Keratinocyte (primary cell): ENCODE data around the gene ARHGAP18. TPM values are rescaled to one million over a fixed set of nuclear protein-coding genes. Genes with fewer than 3 reads are reported as not detected.

Source experiments
- DNase-seq: peaks from one replicate; pipeline ENCODE4 v3.0.0-alpha.2; 2011; ENCODE audit warnings: low read depth, missing footprints, low spot score
- FAIRE-seq: peaks from 2 replicates; lab custom pipeline; 2011; peaks lifted over from hg19 to GRCh38; lab: Jason Lieb, UNC
- H2AFZ ChIP-seq: 2 replicates; pipeline ENCODE4 v1.6.0; 2012; ENCODE audit warnings: low read length, control low read depth, inconsistent platforms; ENCODE audit not compliant: control insufficient read depth
- H3K27ac ChIP-seq: 2 replicates; pipeline ENCODE4 v1.5.1; 2011; ENCODE audit warnings: low read length; ENCODE audit not compliant: control insufficient read depth, insufficient read depth
- H3K27me3 ChIP-seq: 3 replicates; pipeline ENCODE4 v1.6.0; 2011; ENCODE audit warnings: low read length; ENCODE audit not compliant: control insufficient read depth, insufficient read depth; ENCODE audit errors: extremely low read depth
- H3K36me3 ChIP-seq, 2 experiments: 2 replicates in 1 of 2; 3 replicates in 1 of 2; pipeline ENCODE4 v1.5.1; 2011; ENCODE audit warnings: low read length in 2 of 2, mild to moderate bottlenecking in 1 of 2; ENCODE audit not compliant: control insufficient read depth in 2 of 2, insufficient read depth in 2 of 2; ENCODE audit errors: extremely low read depth in 1 of 2
- H3K4me1 ChIP-seq: 3 replicates; pipeline ENCODE4 v1.5.1; 2011; ENCODE audit warnings: low read length; ENCODE audit not compliant: control insufficient read depth, insufficient read depth; ENCODE audit errors: extremely low read depth
- H3K4me2 ChIP-seq: 3 replicates; pipeline ENCODE4 v1.6.0; 2011; ENCODE audit warnings: low read depth, low read length; ENCODE audit not compliant: control insufficient read depth, insufficient read depth; ENCODE audit errors: extremely low read depth
- H3K4me3 ChIP-seq, 3 experiments: fragments of 200-600 bp in 1 of 3; sonication (generic) in 1 of 3; 2 replicates in 2 of 3; 3 replicates in 1 of 3; pipeline ENCODE4 v1.5.1; 2011 to 2016; ENCODE audit warnings: low read length in 3 of 3, mild to moderate bottlenecking in 3 of 3, control low read depth in 2 of 3, inconsistent platforms in 1 of 3, low read depth in 1 of 3, mixed read lengths in 1 of 3, mixed run types in 1 of 3, moderate library complexity in 1 of 3; ENCODE audit not compliant: control insufficient read depth in 2 of 3, insufficient read depth in 2 of 3; ENCODE audit errors: extremely low read depth in 1 of 3
- H3K79me2 ChIP-seq: 2 replicates; pipeline ENCODE4 v1.6.0; 2012; ENCODE audit warnings: low read length; ENCODE audit not compliant: control insufficient read depth, insufficient read depth
- H3K9ac ChIP-seq: 3 replicates; pipeline ENCODE4 v1.6.0; 2011; ENCODE audit warnings: low read length; ENCODE audit not compliant: control insufficient read depth, insufficient read depth; ENCODE audit errors: extremely low read depth
- H3K9me1 ChIP-seq: 3 replicates; pipeline ENCODE4 v1.6.0; 2011; ENCODE audit warnings: low read length; ENCODE audit not compliant: control insufficient read depth, insufficient read depth; ENCODE audit errors: extremely low read depth
- H3K9me3 ChIP-seq: 2 replicates; pipeline ENCODE4 v1.5.1; 2012; ENCODE audit warnings: low read depth, low read length; ENCODE audit not compliant: control insufficient read depth
- H4K20me1 ChIP-seq: 3 replicates; pipeline ENCODE4 v1.6.0; 2011; ENCODE audit warnings: low read length; ENCODE audit not compliant: control insufficient read depth, insufficient read depth; ENCODE audit errors: extremely low read depth
- EZH2 ChIP-seq: IDR thresholded peaks from one replicate; pipeline ENCODE4 v1.6.1; 2012; ENCODE audit warnings: inconsistent platforms, mild to moderate bottlenecking, low read length, moderate library complexity
- dilution Hi-C: fragments of 300-500 bp; cut with MboI; formaldehyde crosslinking; loops from one replicate; pipeline ENCODE4 v1.7.0; 2020; ENCODE audit warnings: low sequenced_read_pairs; ENCODE audit not compliant: extremely low pct_ligation_motif_present
- polyA plus RNA-seq, 5 experiments: library from polyadenylated mRNA; depleted of rRNA in 3 of 5; stranded (reverse) in 3 of 5; stranded (forward) in 1 of 5; unstranded in 1 of 5; fragments of >200 nt; gene quantifications; 1 replicate in 1 of 5; 2 replicates in 3 of 5; 3 replicates in 1 of 5; pipeline versions ENCODE4 v1.2.1 to v1.2.3, GENCODE V29; 2011 to 2012; ENCODE audit warnings: missing spikeins in 2 of 5, low read depth in 1 of 5, low replicate concordance in 1 of 5
- TF ChIP-seq, protein P1 (sequence below), 3 experiments: IDR thresholded peaks in 1 of 3; conservative IDR thresholded peaks in 1 of 3; optimal IDR thresholded peaks in 1 of 3; 2 replicates in 2 of 3; 3 replicates in 1 of 3; pipeline versions ENCODE3 to v1.5.1; 2011; ENCODE audit warnings: low read length in 3 of 3, mild to moderate bottlenecking in 3 of 3, moderate library complexity in 2 of 3, control low read depth in 1 of 3, inconsistent platforms in 1 of 3; ENCODE audit not compliant: insufficient read depth in 2 of 3; ENCODE audit errors: extremely low read depth in 1 of 3

ARHGAP18 gene
- polyA plus RNA-seq, 1 donor (not counting 4 experiments of a cell fraction or from before 2014, with no cell fraction given) = 17.7 TPM

DNA sequence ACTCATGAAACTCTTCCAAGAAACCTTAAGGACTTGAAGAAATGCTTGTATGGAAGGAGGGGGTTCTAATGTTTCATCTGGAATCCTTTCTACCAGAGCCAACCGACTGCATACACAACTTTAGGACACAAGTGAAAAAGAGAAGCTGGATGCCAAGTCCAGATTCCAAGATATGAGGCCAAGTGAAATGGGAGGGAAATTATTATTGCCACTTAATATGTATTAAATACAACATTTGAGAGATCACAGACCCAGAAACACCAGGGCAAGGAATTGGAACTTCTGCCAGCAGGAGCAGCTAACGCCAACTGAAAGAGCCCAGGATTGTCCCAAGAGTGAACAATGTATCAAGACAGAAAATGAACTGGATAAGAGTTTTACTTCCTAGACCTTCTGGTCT, 144.2 kb downstream of the ARHGAP18 start:
- dilution Hi-C loops = no loop called here
- DNase-seq (no peak), FAIRE-seq (no peak)
- Histone ChIP-seq H3K27me3 (no peaks in the 10 kb centered on the region), H3K79me2 (no peaks in the 10 kb centered on the region), H3K4me3 (no peak overlapping the region), H3K36me3 (no peaks in the 10 kb centered on the region), H3K9me1 (no peaks in the 10 kb centered on the region), H3K4me1 (no peaks in the 10 kb centered on the region), H3K27ac (no peak overlapping the region), H3K9ac (no peak overlapping the region), H2AFZ (no peak overlapping the region), H3K9me3 (no peaks in the 10 kb centered on the region), H3K4me2 (no peak overlapping the region), H4K20me1 (no peaks in the 10 kb centered on the region)
- TF ChIP-seq, protein P1, sequence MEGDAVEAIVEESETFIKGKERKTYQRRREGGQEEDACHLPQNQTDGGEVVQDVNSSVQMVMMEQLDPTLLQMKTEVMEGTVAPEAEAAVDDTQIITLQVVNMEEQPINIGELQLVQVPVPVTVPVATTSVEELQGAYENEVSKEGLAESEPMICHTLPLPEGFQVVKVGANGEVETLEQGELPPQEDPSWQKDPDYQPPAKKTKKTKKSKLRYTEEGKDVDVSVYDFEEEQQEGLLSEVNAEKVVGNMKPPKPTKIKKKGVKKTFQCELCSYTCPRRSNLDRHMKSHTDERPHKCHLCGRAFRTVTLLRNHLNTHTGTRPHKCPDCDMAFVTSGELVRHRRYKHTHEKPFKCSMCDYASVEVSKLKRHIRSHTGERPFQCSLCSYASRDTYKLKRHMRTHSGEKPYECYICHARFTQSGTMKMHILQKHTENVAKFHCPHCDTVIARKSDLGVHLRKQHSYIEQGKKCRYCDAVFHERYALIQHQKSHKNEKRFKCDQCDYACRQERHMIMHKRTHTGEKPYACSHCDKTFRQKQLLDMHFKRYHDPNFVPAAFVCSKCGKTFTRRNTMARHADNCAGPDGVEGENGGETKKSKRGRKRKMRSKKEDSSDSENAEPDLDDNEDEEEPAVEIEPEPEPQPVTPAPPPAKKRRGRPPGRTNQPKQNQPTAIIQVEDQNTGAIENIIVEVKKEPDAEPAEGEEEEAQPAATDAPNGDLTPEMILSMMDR (optimal IDR thresholded peaks at IDR 0.05 in 1 of 3, IDR thresholded peaks at IDR 0.05 in 1 of 3, conservative IDR thresholded peaks at IDR 0.05 in 1 of 3; ENCODE audit: extremely low read depth in 1 of 3, insufficient read depth in 2 of 3, low read length in 3 of 3) = no peak
- no peak for TF ChIP-seq EZH2

DNA sequence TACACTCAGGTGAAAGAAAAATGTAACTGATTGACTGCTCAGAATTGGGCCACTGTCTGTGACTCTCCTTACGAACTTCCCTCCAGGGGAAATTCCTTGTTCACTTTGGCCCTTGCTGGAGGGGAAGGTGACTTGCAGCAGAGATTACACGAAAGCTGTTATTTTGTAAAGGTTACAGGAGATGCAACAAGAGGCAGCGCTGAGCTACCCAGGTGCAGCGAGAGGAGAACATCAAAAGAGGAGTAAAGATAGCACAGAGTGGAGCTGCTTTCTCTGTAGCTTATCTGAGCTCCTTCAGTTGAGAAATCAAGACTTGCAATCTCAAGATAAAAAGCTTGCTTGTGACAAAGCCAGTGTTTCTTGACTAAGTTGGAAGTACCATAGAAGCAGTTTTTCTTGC, 144.6 kb downstream of the ARHGAP18 start:
- H3K27me3 ChIP-seq = no peaks in the 10 kb centered on the region
- dilution Hi-C loops = no loop called here
- no peaks in the 10 kb centered on the region for H3K9me3 ChIP-seq

More for the DNA sequence above, 144.6 kb downstream of the ARHGAP18 start:
- no peak for DNase-seq
- Histone ChIP-seq H3K36me3 (no peaks in the 10 kb centered on the region), H3K4me1 (no peaks in the 10 kb centered on the region), H4K20me1 (no peaks in the 10 kb centered on the region), H3K4me3 (no peak overlapping the region), H3K9ac (no peak overlapping the region), H2AFZ (no peak overlapping the region), H3K79me2 (no peaks in the 10 kb centered on the region), H3K9me1 (no peaks in the 10 kb centered on the region), H3K4me2 (no peak overlapping the region), H3K27ac (no peak overlapping the region)
- TF ChIP-seq, protein P1 (optimal IDR thresholded peaks at IDR 0.05 in 1 of 3, IDR thresholded peaks at IDR 0.05 in 1 of 3, conservative IDR thresholded peaks at IDR 0.05 in 1 of 3; ENCODE audit: extremely low read depth in 1 of 3, insufficient read depth in 2 of 3, low read length in 3 of 3) = no peak
- TF ChIP-seq EZH2 = no peak
- no peak for FAIRE-seq
